Tongue (tissue), 2 donors: ENCODE measurements around the gene UMPS. TPM values are rescaled to one million over a fixed set of nuclear protein-coding genes. Genes with fewer than 3 reads are reported as not detected.

Experiments
- DNase-seq: peaks from one replicate; pipeline ENCODE4 v3.0.0-alpha.2; 2015
- total RNA-seq: library from RNA; depleted of rRNA; stranded (reverse); fragments of >200 nt; gene quantifications from one replicate; pipeline ENCODE4 v1.2.3, GENCODE V29; 2014

UMPS gene
- total RNA-seq, 1 donor from 2014 or later = 47.1 TPM

DNA sequence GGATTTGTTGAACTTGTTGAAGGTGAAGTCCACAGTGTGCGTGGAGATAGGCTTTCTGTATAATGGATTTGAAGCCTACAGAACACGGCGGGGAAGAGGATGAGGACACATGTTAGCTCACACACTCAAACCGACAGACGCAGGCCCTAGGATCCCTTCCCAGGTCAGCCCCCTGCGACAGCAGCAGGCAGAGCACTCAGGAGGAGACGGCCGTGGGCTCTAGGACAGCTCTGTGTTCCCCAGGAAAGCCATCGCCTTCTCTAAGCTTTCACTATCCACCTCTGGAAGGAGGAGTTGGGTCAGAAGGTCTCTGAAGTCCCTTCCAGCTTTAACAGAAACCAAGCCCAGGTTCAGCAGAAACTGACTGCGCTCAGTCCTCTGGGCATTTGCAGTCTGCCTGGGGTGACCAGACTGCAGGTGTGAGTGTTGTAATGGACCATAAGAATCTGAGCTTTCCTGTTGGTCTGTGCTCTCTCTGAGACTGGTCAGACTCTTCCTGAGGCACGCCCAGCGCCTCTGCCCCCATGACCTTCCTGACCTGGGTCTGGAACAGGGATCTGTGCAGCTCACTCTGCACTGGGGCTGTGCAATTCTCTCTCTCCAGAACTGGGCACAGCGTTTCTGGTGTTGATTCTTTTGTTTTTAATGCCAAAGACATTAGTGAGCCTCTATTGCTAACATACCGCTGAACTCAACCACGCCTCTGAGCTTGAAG, 33.5 kb downstream of the UMPS start:
- no peak for DNase-seq

GRCh38 chr3:124764746-124765145, 34.5 kb downstream of the UMPS start:
- DNase-seq = peak; percentile 37

GRCh38 chr3:124765197-124765840, 35.1 kb downstream of the UMPS start:
- DNase-seq = no peak

DNA sequence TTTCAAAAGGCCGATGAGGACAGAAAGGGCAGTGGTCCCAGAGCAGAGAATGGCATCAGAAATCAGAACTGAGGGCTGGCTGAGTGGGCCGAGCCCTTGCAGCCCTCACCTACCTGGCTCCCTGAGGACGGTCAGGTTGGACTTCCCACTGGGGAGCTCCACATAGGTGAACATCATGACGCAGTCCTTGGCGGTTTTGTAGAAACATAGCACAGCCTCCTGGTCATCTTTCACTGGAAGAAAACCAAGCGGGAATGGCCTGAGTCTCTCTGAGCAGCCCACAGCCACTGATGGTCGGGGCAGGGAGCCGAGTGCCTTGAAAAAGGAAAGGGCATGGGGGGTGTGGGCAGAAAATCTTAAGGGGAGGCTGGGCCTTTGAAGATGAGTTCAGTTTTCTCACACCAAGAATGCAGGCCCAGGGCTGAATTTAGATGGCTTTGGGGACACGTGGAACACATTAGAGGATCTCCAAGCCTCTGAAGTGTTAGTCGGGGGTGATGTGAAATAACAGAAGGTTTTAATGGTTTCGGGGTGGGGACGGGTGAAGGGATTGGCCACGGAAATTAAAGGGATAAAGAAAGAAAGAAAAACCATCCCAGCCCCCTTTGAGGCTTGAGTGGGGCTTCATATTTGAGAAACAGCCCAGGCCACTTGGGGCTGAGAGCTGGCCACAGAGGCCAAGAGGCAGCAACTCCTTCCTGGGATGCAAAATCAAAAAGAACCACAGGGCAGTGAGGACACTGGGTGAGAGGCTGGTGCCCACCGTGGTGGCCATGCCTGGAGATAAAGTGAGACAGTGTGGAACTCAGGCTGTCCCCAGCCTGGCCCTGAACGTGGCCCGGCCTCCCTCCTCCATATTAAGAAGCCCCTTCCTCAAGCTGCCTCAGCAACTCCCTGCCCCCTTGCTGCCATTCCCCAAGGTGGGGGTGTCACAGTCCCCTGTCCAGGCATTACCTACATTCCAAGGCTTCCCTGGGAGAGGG, 36.2 kb downstream of the UMPS start:
- peak; percentile 63 for DNase-seq

GRCh38 chr3:124767264-124767663, 37.0 kb downstream of the UMPS start:
- DNase-seq = peak; percentile 79

DNA sequence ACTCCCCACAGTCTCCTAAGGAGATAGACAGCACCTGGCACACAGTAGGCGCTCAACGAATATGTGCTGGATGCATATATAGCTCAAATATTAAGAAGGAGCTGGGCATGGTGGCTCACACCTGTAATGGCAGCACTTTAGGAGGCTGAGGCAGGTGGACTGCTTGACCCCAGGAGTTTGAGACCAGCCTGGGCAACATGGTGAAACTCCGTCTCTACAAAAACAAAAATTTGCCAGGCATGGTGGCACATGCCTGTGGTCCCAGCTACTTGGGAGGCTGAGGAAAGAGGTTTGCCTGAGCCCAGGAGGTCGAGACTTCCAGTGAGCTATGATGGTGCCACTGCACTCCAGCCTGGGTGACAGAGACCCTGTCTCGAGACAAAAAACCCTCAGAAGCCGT, 37.4 kb downstream of the UMPS start:
- no peak for DNase-seq

DNA sequence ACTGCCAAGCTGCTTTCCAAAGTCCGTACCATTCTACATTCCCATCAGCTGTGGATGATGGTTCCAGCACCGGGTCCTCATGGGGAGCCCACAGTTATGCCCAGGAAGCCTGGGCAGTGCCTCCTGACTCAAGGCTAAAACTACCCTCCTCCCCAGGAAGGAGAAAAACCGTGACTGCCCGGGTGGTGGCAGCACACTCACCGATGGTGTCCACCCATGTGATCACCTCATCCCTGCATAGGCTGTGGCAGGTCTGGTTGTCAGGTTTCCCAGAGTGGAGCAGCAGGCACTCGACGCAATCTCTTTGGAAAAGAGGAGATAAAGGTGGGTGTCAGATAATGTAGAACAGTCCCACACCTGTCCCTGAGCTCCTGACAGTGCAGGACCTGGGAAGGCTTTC, 38.6 kb downstream of the UMPS start:
- DNase-seq = no peak

DNA sequence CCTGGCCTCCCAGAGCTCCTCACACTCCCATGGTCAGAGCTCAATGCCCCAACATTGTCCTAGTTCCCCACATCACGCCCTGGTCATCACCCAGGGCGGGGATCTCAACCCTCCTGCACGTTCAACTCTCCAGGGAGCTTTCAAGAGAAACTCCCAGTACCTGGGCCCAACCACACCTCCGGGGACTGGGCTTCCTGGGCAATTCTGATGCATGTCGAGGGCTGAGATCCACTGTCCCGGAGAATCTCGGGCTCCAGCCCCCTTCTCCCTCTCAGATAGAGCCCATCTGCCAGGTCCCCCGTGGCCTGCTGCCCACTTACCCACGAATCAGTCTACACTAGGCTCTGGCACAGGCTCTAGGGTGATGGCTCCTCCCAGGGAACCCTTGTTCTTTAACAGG, 39.2 kb downstream of the UMPS start:
- no peak for DNase-seq

DNA sequence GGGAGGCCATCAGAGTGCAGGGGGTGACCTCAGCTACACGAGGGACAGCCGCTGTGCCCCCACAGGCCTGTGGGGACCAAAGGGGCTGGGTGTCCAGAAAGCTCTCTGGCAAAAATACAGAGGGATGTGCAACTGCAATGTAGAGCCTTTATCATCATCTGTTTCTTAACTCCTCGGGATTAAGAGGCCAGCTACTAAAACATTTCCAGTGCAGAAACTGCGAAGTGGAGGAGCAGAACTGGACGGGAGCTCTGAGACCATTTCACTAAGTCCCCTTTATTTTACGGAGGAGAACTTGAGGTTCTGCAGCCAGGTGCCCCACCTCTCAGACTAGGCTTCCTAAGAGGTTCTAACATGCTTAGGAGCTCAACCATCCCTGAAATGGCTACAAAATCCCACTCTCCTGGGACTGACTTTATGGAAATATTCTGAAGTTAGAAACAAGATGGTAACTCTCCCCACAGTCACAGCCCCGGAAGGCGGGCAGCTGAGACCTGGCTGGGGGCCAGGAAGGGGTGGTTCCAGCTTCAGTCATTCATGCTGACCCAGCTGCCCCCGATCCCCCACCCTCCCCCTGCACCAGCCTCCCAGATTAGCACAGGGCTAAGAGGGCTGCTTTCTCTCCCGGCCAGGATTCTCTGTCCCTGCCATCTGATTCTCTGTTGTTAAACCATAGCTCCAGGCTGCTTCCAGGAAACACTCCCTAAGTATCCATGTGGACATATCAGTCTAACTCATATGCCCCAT, 40.3 kb downstream of the UMPS start:
- DNase-seq = peak; percentile 94

DNA sequence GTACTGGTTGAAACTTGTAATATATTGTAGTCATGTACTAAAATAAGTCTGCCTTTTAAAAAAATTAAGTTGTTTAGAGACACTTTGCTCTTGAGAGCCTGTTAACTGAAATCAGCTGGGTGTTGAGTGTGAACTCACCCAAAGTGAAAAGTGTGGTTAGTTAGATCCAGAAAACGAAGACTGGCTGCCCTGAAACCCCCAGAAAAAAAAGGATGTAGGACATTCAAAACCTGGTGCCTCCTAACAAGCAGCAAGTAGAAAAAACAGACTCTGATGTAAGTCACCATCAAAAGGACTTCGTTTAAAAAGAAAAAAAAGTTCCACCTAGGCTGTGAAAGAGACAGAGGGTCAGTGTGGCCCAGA, 40.8 kb downstream of the UMPS start:
- no peak for DNase-seq

GRCh38 chr3:124772081-124772831, 42.0 kb downstream of the UMPS start:
- DNase-seq = peak; percentile 94

GRCh38 chr3:124773351-124774326, 43.4 kb downstream of the UMPS start:
- DNase-seq = no peak

- DNase-seq = peak; percentile 65
Observed at GRCh38 chr3:124774327-124774718, 44.1 kb downstream of the UMPS start.

DNA sequence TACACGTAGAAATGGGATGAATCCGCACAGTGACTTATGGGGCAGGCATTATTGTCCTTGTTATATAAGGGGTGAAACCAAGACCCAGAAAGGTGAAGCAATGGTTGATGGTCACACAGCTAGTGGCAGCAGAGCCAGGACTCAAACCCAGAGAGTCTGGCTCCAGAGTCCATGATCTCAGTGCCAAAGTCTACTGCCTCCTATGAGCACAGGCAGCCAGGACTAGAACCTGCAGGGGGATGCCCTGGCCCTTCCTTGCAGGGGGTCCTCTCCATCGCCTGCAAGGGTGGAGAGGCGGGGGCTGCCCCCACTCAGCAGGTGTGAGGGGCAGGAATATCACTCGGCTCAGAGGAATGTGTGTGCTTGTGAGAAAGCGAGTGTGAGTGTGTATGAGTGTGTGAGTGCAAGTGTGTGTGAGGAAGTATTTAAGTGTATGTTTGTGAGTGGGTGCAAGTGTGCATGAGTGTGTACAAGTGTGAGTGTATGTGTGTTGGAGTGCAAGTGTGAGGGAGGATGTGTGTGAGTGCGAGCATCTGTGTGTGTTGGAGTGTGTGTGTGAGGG, 44.7 kb downstream of the UMPS start:
- DNase-seq = no peak

DNA sequence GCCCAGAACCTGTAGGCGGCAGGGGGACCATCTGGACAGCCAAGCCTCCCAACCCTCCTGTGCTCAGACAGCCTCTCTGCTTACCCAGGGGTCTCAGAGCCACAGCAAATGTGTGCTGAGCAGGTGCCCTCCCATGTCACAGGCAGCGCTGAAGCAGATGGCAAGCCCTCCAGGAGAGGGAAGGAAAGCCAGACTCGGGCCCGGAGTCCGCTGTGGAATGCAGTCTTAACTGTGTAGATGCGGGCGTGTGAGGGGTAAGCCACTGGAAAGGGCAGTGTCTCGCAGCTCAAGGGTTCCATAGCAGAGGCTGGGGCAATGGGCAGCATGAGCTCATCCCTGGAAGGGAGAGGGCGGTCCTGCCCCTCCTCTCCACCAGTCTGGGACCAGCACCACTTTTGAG, 45.6 kb downstream of the UMPS start:
- peak; percentile 43 for DNase-seq

DNA sequence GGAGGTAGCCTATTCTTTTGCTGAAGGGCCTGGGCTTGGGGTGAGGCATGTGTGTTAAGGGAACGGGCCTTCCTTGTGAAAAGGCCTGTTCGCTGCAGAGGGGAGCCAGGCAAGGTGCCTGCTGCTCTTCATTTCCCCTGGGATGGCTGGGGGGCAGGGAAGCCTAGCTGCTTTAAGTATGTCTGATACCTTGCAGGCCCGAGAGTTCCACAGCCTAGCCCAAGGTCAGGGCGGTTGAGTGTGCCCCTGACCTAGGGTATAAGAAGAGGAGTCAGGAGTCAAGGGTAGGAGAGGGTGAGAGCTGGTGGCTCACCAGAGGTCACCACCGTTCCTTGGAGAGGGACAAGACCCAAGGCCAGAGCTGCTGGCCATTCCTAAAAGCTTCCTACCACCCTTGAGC, 46.6 kb downstream of the UMPS start:
- DNase-seq = no peak

- no peak for DNase-seq
Observed at GRCh38 chr3:124777762-124778470, 47.7 kb downstream of the UMPS start.

GRCh38 chr3:124779116-124779515, 48.9 kb downstream of the UMPS start:
- DNase-seq = no peak

DNA sequence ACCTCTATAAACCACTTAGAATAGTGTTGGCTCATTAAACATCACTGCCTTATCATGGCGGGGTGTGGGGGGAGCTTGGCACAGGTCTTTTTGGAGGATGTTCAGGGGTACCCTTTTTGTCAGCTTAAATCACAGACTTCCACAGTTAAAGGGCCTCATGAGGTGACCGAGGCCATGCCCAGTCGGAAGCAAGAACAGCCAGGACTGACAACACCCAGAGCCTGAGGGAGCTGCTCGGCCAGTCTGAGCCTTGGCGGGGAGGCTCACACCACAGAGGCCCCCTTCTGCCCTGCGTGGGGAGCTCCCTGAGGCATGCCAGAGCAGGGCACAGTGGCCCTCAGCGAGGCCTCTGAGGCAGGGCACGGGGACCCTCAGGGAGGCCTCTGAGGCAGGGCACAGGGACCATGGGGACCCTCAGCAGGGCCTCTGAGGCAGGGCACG, 49.5 kb downstream of the UMPS start:
- DNase-seq = no peak
